HepG2 (cell line): Measurements from ENCODE around the gene RBM47. TPM values are rescaled to one million over a fixed set of nuclear protein-coding genes. Genes with fewer than 3 reads are reported as not detected.

ENCODE experiments used
- ATAC-seq: fragments of 200-7000 bp; cut with Tn5 transposase; 3 replicates; pipeline ENCODE4 v1.9.1; 2020; ENCODE audit warnings: mild to moderate bottlenecking, moderate library complexity
- BruUV-seq: library from RNA; stranded (reverse); fragments of 400-500 nt; replicated peaks from 2 replicates; lab custom pipeline; 2021; lab: Mats Ljungman, UMichigan
- CTCF ChIA-PET: fragments of 300-600 bp; formaldehyde crosslinking; extraction: SDS; loops from one replicate; lab custom pipeline; 2021; ENCODE audit warnings: low total read pairs, inconsistent platforms, low intra/inter-chr PET ratio; lab: Yijun Ruan, JAX
- POLR2A ChIA-PET: fragments of 350-600 bp; sonication (Branson Sonifier 250); formaldehyde crosslinking; loops from one replicate; lab custom pipeline; 2020; ENCODE audit warnings: antibody characterized with exemption, inconsistent platforms; lab: Yijun Ruan, JAX
- DNase-seq: peaks from one replicate; pipeline ENCODE4 v3.0.0-alpha.2; 2015; ENCODE audit warnings: low spot score
- FAIRE-seq: peaks from 3 replicates; lab custom pipeline; 2011; peaks lifted over from hg19 to GRCh38; lab: Jason Lieb, UNC
- H2AFZ ChIP-seq: one replicate; pipeline ENCODE4 v1.6.1; 2011; ENCODE audit warnings: low read length, inconsistent platforms
- H3K27ac ChIP-seq: fragments of 300-600 bp; 3 replicates; pipeline ENCODE4 v1.8.0; 2011; ENCODE audit warnings: mixed run types, mild to moderate bottlenecking, mixed read lengths, low read length, inconsistent platforms; ENCODE audit not compliant: insufficient read depth; ENCODE audit errors: extremely low read length
- H3K27me3 ChIP-seq, 2 experiments: fragments of 200-600 bp in 1 of 2; 2 replicates in 1 of 2; 3 replicates in 1 of 2; pipeline versions ENCODE4 v1.6.0 to v1.8.0; 2011; ENCODE audit warnings: low read length in 2 of 2, mild to moderate bottlenecking in 2 of 2, moderate library complexity in 2 of 2, inconsistent platforms in 1 of 2; ENCODE audit not compliant: insufficient read depth in 2 of 2, control insufficient read depth in 1 of 2
- H3K36me3 ChIP-seq, 2 experiments: fragments of 200-600 bp in 1 of 2; replicated peaks in 1 of 2; 2 replicates in 1 of 2; 3 replicates in 1 of 2; pipeline versions ENCODE4 v1.5.1 to v1.8.0; 2011; ENCODE audit warnings: low read length in 2 of 2, inconsistent platforms in 1 of 2; ENCODE audit not compliant: insufficient read depth in 2 of 2, control insufficient read depth in 1 of 2
- H3K4me1 ChIP-seq: 2 replicates; pipeline ENCODE4 v1.5.1; 2012; ENCODE audit warnings: low read length, inconsistent platforms; ENCODE audit not compliant: insufficient read depth
- H3K4me2 ChIP-seq: 2 replicates; pipeline ENCODE4 v1.6.0; 2011; ENCODE audit warnings: low read depth, low read length, inconsistent platforms
- H3K4me3 ChIP-seq, 3 experiments: fragments of 200-600 bp in 1 of 3; sonication (generic), shearing (Covaris generic) in 1 of 3; replicated peaks in 1 of 3; 2 replicates each; pipeline ENCODE4 v1.5.1; 2011 to 2016; ENCODE audit warnings: low read length in 3 of 3, inconsistent platforms in 2 of 3, low read depth in 2 of 3, mild to moderate bottlenecking in 2 of 3, control low read depth in 1 of 3, mixed read lengths in 1 of 3; ENCODE audit not compliant: insufficient read depth in 1 of 3
- H3K79me2 ChIP-seq: one replicate; pipeline ENCODE4 v1.6.1; 2011; ENCODE audit warnings: low read length, inconsistent platforms; ENCODE audit not compliant: insufficient read depth
- H3K9ac ChIP-seq: 2 replicates; pipeline ENCODE4 v1.6.0; 2011; ENCODE audit warnings: mild to moderate bottlenecking, low read depth, low read length, inconsistent platforms; ENCODE audit not compliant: insufficient read depth
- H3K9me3 ChIP-seq: 2 replicates; pipeline ENCODE4 v1.5.1; 2012; ENCODE audit warnings: mild to moderate bottlenecking, low read length
- H4K20me1 ChIP-seq: 2 replicates; pipeline ENCODE4 v1.6.0; 2011; ENCODE audit warnings: inconsistent platforms, mild to moderate bottlenecking, low read length, moderate library complexity; ENCODE audit not compliant: insufficient read depth
- FOXK1 ChIP-seq: sonication (generic); formaldehyde crosslinking; IDR thresholded peaks from 2 replicates; pipeline ENCODE4 v1.4.0; 2020; ENCODE audit warnings: low read depth, missing genetic modification reagents, borderline replicate concordance
- JUNB ChIP-seq: sonication (generic); formaldehyde crosslinking; IDR thresholded peaks from 2 replicates; pipeline ENCODE4 v1.8.0; 2022; ENCODE audit warnings: missing genetic modification reagents, mild to moderate bottlenecking, borderline replicate concordance
- JUND ChIP-seq: sonication (generic); formaldehyde crosslinking; IDR thresholded peaks from 2 replicates; pipeline ENCODE4 v1.8.0; 2022; ENCODE audit warnings: mild to moderate bottlenecking, missing genetic modification reagents
- KDM5B ChIP-seq: sonication (generic); formaldehyde crosslinking; IDR thresholded peaks from 2 replicates; pipeline ENCODE4 v1.4.0; 2020; ENCODE audit warnings: missing genetic modification reagents, mild to moderate bottlenecking, borderline replicate concordance
- MYNN ChIP-seq: sonication (generic); formaldehyde crosslinking; IDR thresholded peaks from 2 replicates; pipeline ENCODE4 v1.4.0; 2020; ENCODE audit warnings: mild to moderate bottlenecking, low read depth, missing genetic modification reagents
- NFATC3 ChIP-seq: sonication (generic); formaldehyde crosslinking; IDR thresholded peaks from 2 replicates; pipeline ENCODE4 v1.5.1; 2020; ENCODE audit warnings: mild to moderate bottlenecking, missing genetic modification reagents
- NRL ChIP-seq: sonication (generic); formaldehyde crosslinking; IDR thresholded peaks from 2 replicates; pipeline ENCODE4 v1.5.0; 2020; ENCODE audit warnings: missing genetic modification reagents, mild to moderate bottlenecking, moderate library complexity, borderline replicate concordance
- PHF5A ChIP-seq: IDR thresholded peaks from one replicate; pipeline ENCODE4 v1.6.1; 2018; ENCODE audit warnings: low read depth, missing genetic modification reagents; ENCODE audit not compliant: unreplicated experiment
- RELA ChIP-seq: sonication (generic); formaldehyde crosslinking; IDR thresholded peaks from 2 replicates; pipeline ENCODE4 v1.4.0; 2020; ENCODE audit warnings: missing genetic modification reagents
- RFX5 ChIP-seq: IDR thresholded peaks from 2 replicates; pipeline ENCODE4 v1.6.1; 2011; ENCODE audit warnings: low read depth, low read length, improper control_type of control experiment
- THAP7 ChIP-seq: sonication (generic); formaldehyde crosslinking; IDR thresholded peaks from 2 replicates; pipeline ENCODE4 v1.8.1; 2023; ENCODE audit warnings: mild to moderate bottlenecking, missing genetic modification reagents
- ZFP36 ChIP-seq: fragments of 150-350 bp; IDR thresholded peaks from 2 replicates; pipeline ENCODE4 v1.6.1; 2018; ENCODE audit warnings: borderline replicate concordance, low read length, low read depth; ENCODE audit not compliant: partially characterized antibody
- ZNF503 ChIP-seq: sonication (generic); formaldehyde crosslinking; IDR thresholded peaks from 2 replicates; pipeline ENCODE4 v1.4.0; 2020; ENCODE audit warnings: missing genetic modification reagents
- ZNF513 ChIP-seq: sonication (generic); formaldehyde crosslinking; conservative IDR thresholded peaks from 2 replicates; pipeline ENCODE4 v1.5.0; 2020; ENCODE audit warnings: missing genetic modification reagents
- ZNF761 ChIP-seq: sonication (generic); formaldehyde crosslinking; conservative IDR thresholded peaks from 2 replicates; pipeline ENCODE4 v1.4.0; 2020; ENCODE audit warnings: mild to moderate bottlenecking, missing genetic modification reagents
- ZSCAN22 ChIP-seq: sonication (generic); formaldehyde crosslinking; IDR thresholded peaks from 2 replicates; pipeline ENCODE4 v1.4.0; 2020; ENCODE audit warnings: mild to moderate bottlenecking, missing genetic modification reagents
- WGBS: methylation state at CpG from one replicate; pipeline ENCODE4 v1.1.6; 2017; ENCODE audit warnings: low lambda C conversion rate; 5-methylcytosine and 5-hydroxymethylcytosine counted together
- in situ Hi-C: cut with HindIII; loops from 2 replicates; pipeline ENCODE4 v1.10.0; 2017; ENCODE audit warnings: low pct_unique_long_range_greater_than_20kb; ENCODE audit not compliant: extremely low pct_ligation_motif_present
- intact Hi-C: fragments of 100-400 bp; cut with micrococcal nuclease; formaldehyde crosslinking; loops from one replicate; pipeline ENCODE4 v1.10.0; 2022; ENCODE audit not compliant: unreplicated experiment
- polyA plus RNA-seq, 8 experiments: library from polyadenylated mRNA; depleted of rRNA in 3 of 8; stranded (reverse) in 7 of 8; unstranded in 1 of 8; fragments of >200 nt; fragmentation: Illumina TruSeq in 4 of 8; extraction: Trizol in 4 of 8; gene quantifications; 2 replicates each; pipeline versions ENCODE4 v1.2.1 to v1.2.3, GENCODE V29; 2011 to 2016; ENCODE audit warnings: low read depth in 4 of 8, missing spikeins in 1 of 8, mixed read lengths in 1 of 8; ENCODE audit not compliant: insufficient read depth in 1 of 8
- total RNA-seq, 5 experiments: library from RNA; depleted of rRNA; stranded (reverse); fragments of >200 nt; fragmentation: Illumina TruSeq; extraction: Trizol; gene quantifications; 2 replicates each; pipeline ENCODE4 v1.2.3, GENCODE V29; 2016; ENCODE audit warnings: low read depth in 1 of 5

The RBM47 gene
- total and polyA plus RNA-seq, 2 of the 13 experiments (the other 11 are each of a cell fraction or from before 2014, with no cell fraction given): 1.2 to 2.5 TPM

GRCh38 chr4:40581254-40582140, 48.2 kb downstream of the RBM47 start:
- POLR2A ChIA-PET: no interaction called here
- H3K79me2 ChIP-seq: no peaks in the 10 kb centered on the region
- no peaks in the 10 kb centered on the region for H3K9me3 ChIP-seq
- TF ChIP-seq ZFP36: no peak
- TF ChIP-seq NFATC3 (CRISPR knock-in tag): no peak
- TF ChIP-seq JUNB (CRISPR knock-in tag): no peak
- TF ChIP-seq JUND (CRISPR knock-in tag): no peak
- TF ChIP-seq ZNF513: no peak
- TF ChIP-seq ZNF761 (CRISPR knock-in tag): no peak
- no peak for TF ChIP-seq NRL (CRISPR knock-in tag)
- TF ChIP-seq PHF5A (CRISPR knock-in tag): no peak
- no peak for TF ChIP-seq ZSCAN22 (CRISPR knock-in tag)
- no peak for TF ChIP-seq THAP7
- no peak for TF ChIP-seq RFX5
- TF ChIP-seq ZNF503 (CRISPR knock-in tag): no peak
- TF ChIP-seq KDM5B: no peak
- TF ChIP-seq MYNN: no peak
- TF ChIP-seq FOXK1 (CRISPR knock-in tag): no peak
- no peak for TF ChIP-seq RELA (CRISPR knock-in tag)
- TF ChIP-seq, all 625 proteins: peak for 0
- no peaks in the 10 kb centered on the region for H3K36me3 ChIP-seq
- no peak overlapping the region for H3K9ac ChIP-seq
- intact Hi-C loops: no loop called here
- H3K27me3 ChIP-seq: no peaks in the 10 kb centered on the region; a peak in 1 of 5 replicates
- no TSS peak for BruUV-seq
- CTCF ChIA-PET: no interaction called here
- no peak for ATAC-seq
- no peaks in the 10 kb centered on the region for H4K20me1 ChIP-seq
- H3K4me1 ChIP-seq: peaks cover 26% of the 10 kb centered on the region
- FAIRE-seq: no peak
- no peak overlapping the region for H2AFZ ChIP-seq
- DNase-seq: no peak
- H3K27ac ChIP-seq: no peak overlapping the region
- no peak overlapping the region for H3K4me2 ChIP-seq
- H3K4me3 ChIP-seq: no peak overlapping the region
- in situ Hi-C loops: no loop called here
- WGBS: 80% methylated on average over 15 of the region's 15 CpGs
